Right lobe of liver (tissue), 6 donors: Measurements from ENCODE around the gene TTLL12. TPM values are rescaled to one million over a fixed set of nuclear protein-coding genes. Genes with fewer than 3 reads are reported as not detected.

ENCODE experiments used
- ATAC-seq, 4 donors: fragments of 200-7000 bp; cut with Tn5 transposase; one replicate each; pipeline ENCODE4 v1.9.1; 2020; ENCODE audit warnings: mild to moderate bottlenecking in 4 of 4, moderate library complexity in 4 of 4
- DNase-seq, 3 donors: peaks; one replicate each; pipeline ENCODE4 v3.0.0-alpha.2; 2020
- H3K27ac ChIP-seq, 3 donors: fragments of 200-600 bp; one replicate each; pipeline ENCODE4 v1.8.0; 2022
- H3K27me3 ChIP-seq, 2 donors: fragments of 200-600 bp; one replicate each; pipeline ENCODE4 v1.8.0; 2022
- H3K36me3 ChIP-seq, 4 donors: fragments of 200-600 bp; sonication (generic) in 1 of 4; one replicate each; pipeline versions ENCODE4 v1.5.1 to v1.8.0; 2017 to 2022; ENCODE audit warnings: control low read depth in 1 of 4
- H3K4me1 ChIP-seq, 4 donors: fragments of 200-600 bp; sonication (generic) in 1 of 4; one replicate each; pipeline versions ENCODE4 v1.5.1 to v1.8.0; 2017 to 2022; ENCODE audit warnings: control low read depth in 1 of 4
- H3K4me3 ChIP-seq, 3 donors: fragments of 200-600 bp; one replicate each; pipeline ENCODE4 v1.8.0; 2022
- H3K9me3 ChIP-seq, 4 donors: fragments of 200-600 bp; sonication (generic) in 1 of 4; one replicate each; pipeline versions ENCODE4 v1.5.1 to v1.8.0; 2017 to 2022; ENCODE audit warnings: control low read depth in 1 of 4
- POLR2A ChIP-seq: fragments of 450-650 bp; IDR thresholded peaks from one replicate; pipeline ENCODE4 v1.6.1; 2017; ENCODE audit warnings: antibody characterized with exemption, mild to moderate bottlenecking
- WGBS: methylation state at CpG from one replicate; pipeline ENCODE4 v1.1.6; 2018; ENCODE audit warnings: low coverage, low lambda C conversion rate; ENCODE audit not compliant: insufficient coverage; ENCODE audit errors: missing lambda C conversion rate; 5-methylcytosine and 5-hydroxymethylcytosine counted together
- intact Hi-C, 2 donors: fragments of 100-400 bp; cut with DNase I; formaldehyde crosslinking; loops; one replicate each; pipeline versions ENCODE4 v1.11.2 to v1.14.1; 2022
- total RNA-seq, 6 experiments: library from RNA; depleted of rRNA in 2 of 6; stranded (reverse); fragments of >200 nt in 2 of 6; fragmentation: NEBNext Ultra II Directional in 3 of 6; extraction: Animal tissue kit (Norgen Biotek cat#: 25700) in 3 of 6; gene quantifications; one replicate each; pipeline versions ENCODE4 v1.1.0 to v1.2.4, GENCODE V29; 2016 to 2023
- TF ChIP-seq, protein P1 (sequence below), 4 donors: fragments of 200-600 bp in 3 of 4; fragments of 450-650 bp in 1 of 4; IDR thresholded peaks; one replicate each; pipeline versions ENCODE4 v1.5.1 to v1.8.0; 2016 to 2022; ENCODE audit warnings: antibody characterized with exemption in 4 of 4, mild to moderate bottlenecking in 2 of 4
- donor health status: DM: no; HTN: yes; CAD: no.
- donor health status: DM: no; HTN: no; CAD: no.
- donor health status: DM: no; HTN: no; CAD: no.
- donor health status: DM: no; HTN: yes; CAD: no.
- donor health status: DM: no; HTN: yes; CAD: no.

Gene TTLL12
- total RNA-seq, 6 experiments from 2014 or later = 18.6 to 43.5 (median 24.4) TPM

DNA sequence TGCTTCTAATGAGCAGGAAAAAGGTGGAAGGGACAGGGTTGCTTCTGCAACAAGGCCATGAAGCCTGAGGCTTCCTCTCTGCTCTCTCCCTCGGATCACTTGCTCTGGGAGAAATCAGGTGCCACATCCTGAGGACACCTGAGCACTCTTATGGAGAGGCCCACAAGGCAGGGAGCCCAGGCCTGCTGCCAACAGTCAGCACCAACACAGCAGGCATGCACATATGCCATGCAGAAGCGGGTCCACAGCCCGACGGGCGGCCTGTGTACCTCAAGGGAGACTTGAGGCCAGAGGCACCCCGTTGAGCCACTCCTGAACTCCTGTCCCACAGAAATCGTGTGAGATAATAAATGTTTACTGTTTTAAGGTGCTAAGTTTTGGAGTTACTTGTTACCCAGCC is 9.5 kb downstream of the TTLL12 start:
- Histone ChIP-seq H3K27me3 (no peaks in the 10 kb centered on the region), H3K36me3 (peaks cover 0 to 51% (median 15%) of the 10 kb centered on the region in 4 donors), H3K4me1 (no peaks in the 10 kb centered on the region), H3K9me3 (no peaks in the 10 kb centered on the region), H3K4me3 (no peak overlapping the region), H3K27ac (no peak overlapping the region)
- intact Hi-C loops = no loop called here
- DNase-seq (peak in 1 of 3 donors; percentile 51), ATAC-seq (no peak)
- TF ChIP-seq POLR2A = no peak
- TF ChIP-seq, protein P1, sequence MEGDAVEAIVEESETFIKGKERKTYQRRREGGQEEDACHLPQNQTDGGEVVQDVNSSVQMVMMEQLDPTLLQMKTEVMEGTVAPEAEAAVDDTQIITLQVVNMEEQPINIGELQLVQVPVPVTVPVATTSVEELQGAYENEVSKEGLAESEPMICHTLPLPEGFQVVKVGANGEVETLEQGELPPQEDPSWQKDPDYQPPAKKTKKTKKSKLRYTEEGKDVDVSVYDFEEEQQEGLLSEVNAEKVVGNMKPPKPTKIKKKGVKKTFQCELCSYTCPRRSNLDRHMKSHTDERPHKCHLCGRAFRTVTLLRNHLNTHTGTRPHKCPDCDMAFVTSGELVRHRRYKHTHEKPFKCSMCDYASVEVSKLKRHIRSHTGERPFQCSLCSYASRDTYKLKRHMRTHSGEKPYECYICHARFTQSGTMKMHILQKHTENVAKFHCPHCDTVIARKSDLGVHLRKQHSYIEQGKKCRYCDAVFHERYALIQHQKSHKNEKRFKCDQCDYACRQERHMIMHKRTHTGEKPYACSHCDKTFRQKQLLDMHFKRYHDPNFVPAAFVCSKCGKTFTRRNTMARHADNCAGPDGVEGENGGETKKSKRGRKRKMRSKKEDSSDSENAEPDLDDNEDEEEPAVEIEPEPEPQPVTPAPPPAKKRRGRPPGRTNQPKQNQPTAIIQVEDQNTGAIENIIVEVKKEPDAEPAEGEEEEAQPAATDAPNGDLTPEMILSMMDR (IDR thresholded peaks at IDR 0.05) = no peak
- WGBS = 97% methylated on average over 4 of the region's 7 CpGs

DNA sequence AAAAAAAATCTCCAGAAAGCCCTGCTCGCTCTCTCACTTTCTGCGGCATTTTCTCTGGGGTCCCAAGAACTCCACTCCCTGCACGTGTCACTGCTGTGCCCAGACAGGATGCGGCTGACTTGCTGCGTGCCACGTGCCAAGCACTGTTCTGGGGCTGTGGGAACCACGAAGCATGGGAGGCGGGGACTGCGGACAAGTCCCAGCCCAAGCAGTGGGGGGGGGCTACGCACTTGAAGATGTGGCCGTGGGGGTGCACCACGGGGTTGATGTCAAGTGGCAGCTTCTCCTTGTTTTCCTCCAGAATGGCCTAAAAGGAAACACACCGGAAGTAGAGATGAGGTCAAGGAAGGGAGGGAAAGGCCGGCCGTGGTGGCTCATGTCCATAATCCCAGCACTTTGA is 10.8 kb downstream of the TTLL12 start:
- no peak overlapping the region for H3K27ac ChIP-seq
- no peak for TF ChIP-seq POLR2A
- TF ChIP-seq, protein P1 (IDR thresholded peaks at IDR 0.05) = no peak
- no peaks in the 10 kb centered on the region for H3K9me3 ChIP-seq
- peak in 1 of 3 donors; percentile 41 for DNase-seq
- H3K36me3 ChIP-seq = peaks cover 0 to 59% (median 15%) of the 10 kb centered on the region in 4 donors
- H3K4me1 ChIP-seq = no peaks in the 10 kb centered on the region
- no peaks in the 10 kb centered on the region for H3K27me3 ChIP-seq
- intact Hi-C loops = no loop called here
- no peak overlapping the region for H3K4me3 ChIP-seq
- no peak for ATAC-seq
- WGBS = 78% methylated on average over 9 of the region's 15 CpGs

DNA sequence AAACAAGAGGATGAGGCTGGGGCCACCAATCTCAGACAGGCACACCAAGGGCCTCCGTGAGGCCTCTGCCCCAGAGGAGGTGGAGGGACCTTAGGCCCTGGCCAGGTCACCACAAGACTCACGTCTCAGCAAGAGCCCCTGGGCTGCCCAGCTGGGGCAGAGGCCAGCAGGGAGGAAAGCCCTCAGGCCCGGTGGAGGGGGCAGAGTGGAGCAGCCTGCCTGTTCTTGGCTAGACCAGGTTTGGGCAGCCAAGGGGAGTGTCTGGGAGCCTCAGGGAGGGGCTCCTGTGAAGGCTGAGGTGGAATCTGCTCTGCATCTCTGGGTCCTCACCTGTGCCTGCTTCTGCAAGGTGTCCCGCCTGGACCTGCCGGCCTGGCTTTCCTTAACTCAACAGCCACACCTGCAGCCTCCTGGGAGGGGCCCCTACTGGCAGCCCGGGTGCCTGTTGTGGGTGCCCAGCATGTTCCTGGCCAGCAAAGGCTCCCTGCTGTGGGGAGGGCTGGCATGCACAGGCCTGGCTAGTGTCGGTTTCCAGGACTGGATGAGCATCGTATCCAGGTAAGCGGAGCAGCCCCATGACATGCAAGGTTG is 11.9 kb downstream of the TTLL12 start:
- H3K9me3 ChIP-seq = no peaks in the 10 kb centered on the region
- 100% methylated on average over 1 of the region's 9 CpGs for WGBS
- intact Hi-C loops = no loop called here
- H3K36me3 ChIP-seq = peaks cover 0 to 65% (median 15%) of the 10 kb centered on the region in 4 donors
- H3K27ac ChIP-seq = no peak overlapping the region
- H3K4me3 ChIP-seq = no peak overlapping the region
- no peak for ATAC-seq
- no peaks in the 10 kb centered on the region for H3K27me3 ChIP-seq
- no peak for DNase-seq
- TF ChIP-seq, protein P1 (IDR thresholded peaks at IDR 0.05) = no peak
- no peak for TF ChIP-seq POLR2A
- H3K4me1 ChIP-seq = no peaks in the 10 kb centered on the region

DNA sequence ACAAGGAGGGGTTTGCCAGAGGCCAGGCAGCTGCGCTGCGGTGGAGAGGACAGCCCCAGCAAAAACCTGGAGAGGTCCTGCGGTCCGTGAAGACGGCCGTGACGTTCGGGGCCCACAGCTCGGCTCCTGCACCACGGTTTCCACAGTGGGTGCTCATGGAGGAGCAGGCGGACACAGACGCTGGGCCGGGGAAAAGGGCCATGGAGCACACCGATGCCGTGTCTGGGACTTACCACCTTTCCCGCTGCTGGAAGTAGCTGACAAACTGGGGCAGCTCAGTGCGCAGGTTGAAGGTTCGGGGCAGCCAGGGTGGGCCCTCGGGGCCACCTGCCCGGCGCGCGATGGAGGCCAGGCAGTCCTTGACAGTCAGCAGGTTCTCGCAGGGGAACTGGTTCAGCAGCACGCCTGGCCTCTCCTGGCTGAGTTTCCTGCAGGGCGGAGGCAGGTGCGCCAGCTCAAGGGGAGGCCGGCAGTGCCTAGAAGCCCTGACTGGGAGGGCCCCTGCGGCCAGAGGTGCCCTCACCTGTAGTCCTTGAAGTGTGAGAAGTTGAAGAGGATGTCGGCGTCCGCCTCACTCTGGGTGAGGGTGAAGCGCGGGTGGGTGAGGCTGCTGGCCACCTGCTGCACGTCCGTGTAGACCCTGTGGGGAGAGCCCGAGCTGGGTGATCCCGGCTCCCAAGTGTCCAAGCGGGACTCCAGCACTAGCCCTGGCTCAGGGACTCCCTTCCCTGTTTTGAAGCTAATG is 12.8 kb downstream of the TTLL12 start:
- Histone ChIP-seq H3K27ac (no peak overlapping the region), H3K36me3 (peaks cover 0 to 60% (median 12%) of the 10 kb centered on the region in 4 donors), H3K4me1 (no peaks in the 10 kb centered on the region), H3K4me3 (no peak overlapping the region), H3K27me3 (no peaks in the 10 kb centered on the region), H3K9me3 (no peaks in the 10 kb centered on the region)
- intact Hi-C loops = no loop called here
- DNase-seq (no peak), ATAC-seq (no peak)
- TF ChIP-seq POLR2A = no peak
- TF ChIP-seq, protein P1 (IDR thresholded peaks at IDR 0.05) = no peak
- WGBS = 100% methylated on average over 2 of the region's 39 CpGs
